GM19452 (cell line): ENCODE data around the gene TTLL11.

Source experiments
- ATAC-seq: cut with Tn5 transposase; IDR thresholded peaks from one replicate; pipeline ENCODE4 v1.9.1; 2021; ENCODE audit not compliant: unreplicated experiment

Gene TTLL11

DNA sequence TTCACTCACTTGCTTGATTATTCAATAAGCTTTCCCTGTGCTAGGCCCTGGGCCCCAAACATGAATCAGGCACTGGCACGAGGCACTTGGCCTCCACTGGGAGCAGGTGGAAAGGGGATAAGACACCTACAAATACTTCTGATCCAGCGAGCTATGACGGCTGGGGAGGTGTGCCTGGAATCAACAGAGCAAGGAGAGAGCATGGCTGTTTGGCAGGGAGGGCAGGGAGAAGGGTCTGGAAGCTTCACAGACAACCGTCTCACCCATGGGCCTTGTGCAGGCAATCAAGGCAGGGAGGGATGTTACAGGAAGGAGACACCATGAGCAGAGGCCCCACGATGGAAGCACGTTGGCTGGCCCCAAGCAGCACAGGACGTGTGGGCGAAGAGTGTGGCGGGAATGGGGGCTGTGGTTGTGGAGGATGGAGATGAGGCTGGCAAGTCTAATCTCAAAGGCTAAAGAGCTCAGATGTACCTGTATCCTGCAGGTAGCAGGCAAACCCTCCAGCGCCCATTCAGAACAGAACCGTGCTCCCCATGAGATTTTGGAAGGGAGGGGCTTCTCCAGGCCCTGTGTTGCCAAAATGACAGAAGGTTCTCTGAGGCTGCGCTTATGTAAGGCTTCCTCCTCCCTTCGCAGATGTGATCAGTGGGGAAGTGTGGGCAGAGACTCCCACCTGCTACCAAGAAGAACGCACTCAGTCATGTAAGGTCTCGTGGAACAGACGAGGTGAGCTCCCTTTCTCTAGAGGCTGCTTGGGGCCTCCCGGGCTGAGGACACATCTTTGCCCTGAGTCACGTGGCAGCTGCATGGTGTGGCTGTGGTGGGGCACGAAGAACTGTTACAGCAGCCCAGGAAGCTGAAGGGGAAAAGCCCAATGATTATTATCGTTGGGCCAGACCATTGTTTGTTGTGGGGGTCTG lies 252.0 kb downstream of the TTLL11 start:
- no peak for ATAC-seq

DNA sequence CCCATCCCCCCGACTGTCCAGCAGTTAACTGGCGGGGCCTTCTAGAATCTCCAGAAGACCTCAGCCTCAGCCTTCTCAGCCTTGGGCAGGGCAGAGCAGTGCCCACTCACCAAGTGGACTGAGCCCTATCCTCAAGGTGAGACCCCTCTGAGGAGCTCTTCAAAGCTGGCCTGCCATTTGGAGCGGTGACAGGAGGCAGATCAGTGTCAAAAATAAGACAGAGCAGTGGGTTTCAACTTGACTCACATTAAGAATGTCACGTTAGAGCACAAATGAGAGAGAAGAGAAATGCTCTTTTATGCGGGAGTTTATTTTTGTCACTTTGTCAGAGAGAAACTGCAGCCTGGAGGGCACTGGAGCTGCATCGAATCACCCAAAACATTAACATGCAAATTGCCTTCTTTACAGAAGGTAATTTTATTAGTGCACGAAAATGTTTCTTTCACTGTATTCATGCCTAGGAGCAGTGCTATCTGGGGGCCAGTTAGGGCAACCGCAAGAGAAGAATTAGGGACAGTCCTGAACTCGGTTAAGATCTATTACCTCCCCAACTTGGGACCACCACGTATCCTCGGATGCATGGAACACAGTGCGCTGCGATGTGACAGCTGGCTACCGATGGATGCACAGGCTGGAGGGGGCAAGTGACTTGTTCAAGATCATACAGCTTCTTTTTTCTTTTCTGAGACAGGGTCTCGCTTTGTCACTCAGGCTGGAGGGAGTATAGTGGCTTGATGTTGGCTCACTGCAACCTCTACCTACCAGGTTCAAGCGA lies 253.2 kb downstream of the TTLL11 start:
- peak; percentile 73 for ATAC-seq

DNA sequence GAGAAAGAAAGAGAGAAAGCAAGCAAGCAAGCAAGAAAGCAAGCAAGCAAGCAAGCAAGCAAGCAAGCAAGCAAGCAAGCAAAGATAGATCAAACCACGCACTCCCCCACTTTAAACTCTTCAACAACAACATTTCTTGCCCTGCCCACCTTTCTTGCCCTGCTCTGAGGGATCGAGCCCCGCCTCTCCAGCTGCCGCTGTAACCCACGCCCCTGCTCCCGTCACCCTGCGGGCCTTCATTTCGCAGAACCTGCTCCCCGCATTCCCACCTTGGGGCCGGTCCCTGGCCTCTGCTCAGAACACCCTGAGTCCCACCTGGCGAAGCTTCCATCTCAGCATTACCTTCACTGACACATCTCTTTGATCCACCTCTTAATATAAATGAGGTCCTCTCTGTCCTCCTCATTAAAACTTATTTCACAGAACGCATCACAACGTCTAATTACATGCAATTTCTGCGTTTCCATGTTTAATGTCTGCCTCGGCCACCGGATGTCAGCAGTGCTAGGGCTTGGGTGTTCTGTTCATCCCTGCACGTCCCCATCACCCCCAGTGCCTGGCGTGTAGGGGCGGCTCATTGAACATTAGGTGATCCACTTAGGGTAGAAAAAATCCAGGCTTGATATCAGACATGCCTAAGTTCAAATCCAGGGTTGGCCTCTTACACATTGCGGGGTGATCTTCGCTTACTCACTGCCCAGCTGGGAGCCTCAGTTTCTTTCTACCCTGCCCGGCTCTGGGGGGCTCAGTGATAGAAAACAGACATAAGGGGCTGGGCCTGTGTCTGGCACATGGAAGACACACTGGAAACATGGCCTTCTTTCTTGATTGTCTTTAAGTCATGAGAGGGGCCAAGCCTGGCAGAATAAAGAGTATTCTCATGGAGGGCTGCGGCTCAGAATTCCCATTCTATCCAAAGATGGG lies 254.1 kb downstream of the TTLL11 start:
- ATAC-seq, result no peak

DNA sequence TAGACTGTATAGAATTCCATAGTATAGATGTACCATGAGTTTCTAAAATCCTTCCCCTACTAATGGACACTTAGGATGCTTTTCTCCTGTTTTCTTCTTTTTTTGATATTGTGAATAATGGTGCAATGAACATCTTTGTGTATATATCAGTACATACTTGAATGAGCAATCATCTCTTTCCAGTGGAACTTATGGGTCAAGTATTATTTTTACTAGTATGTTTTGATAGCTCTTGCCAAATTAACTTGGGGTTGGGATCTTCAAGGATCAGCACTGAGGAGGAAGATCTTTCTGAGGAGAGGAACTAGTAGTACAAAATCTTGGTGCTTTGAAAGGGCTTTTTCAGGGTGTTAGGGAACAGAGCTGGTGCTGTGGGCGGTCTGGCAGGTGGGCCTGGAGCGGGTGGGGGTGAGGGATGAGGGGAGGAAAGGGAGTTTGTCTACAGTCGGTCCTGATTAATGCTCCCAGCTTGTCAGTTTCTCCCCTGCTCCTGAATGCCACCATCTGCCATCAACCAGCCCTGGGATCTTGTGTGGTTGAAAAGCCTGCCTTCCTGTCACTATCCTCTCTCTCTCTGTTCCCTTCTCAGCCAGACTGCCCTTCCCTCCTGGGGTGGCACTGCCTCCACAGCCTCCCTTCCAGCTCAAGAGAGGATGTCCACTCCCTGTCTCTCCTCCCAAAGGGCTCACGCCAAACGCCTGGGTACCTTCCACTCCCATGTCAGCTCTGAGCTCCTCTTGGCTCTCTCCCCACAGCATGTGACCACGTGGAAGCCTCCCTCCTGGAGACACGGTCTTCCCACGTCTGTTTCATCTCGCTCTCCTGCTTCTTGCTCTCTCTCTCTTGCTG lies 255.8 kb downstream of the TTLL11 start:
- ATAC-seq, result no peak

DNA sequence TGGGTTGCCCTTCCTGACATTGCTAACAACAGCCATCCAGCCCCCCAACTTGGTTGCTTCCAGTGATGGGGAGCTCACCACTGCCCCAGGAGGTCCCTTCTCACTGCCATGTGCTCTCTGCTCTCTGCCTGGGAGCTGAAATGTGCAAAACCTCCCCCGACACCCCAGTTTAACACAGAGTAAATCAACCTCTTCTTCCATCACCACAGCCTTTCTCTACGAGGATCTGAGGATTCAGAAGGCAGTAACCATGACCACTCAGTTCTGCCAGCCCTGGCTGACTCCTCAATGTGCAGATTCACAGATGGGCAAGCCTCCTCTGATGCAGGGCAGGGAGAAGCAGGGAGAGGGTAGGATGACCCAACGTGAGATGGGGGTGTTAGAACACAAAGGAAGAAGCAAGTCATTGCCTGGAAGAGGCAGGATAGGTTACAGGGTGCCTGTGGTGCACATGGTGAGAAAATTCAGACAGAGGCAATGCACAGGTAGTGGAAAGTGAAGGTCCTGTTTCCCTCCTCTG lies 256.7 kb downstream of the TTLL11 start:
- ATAC-seq, result no peak

DNA sequence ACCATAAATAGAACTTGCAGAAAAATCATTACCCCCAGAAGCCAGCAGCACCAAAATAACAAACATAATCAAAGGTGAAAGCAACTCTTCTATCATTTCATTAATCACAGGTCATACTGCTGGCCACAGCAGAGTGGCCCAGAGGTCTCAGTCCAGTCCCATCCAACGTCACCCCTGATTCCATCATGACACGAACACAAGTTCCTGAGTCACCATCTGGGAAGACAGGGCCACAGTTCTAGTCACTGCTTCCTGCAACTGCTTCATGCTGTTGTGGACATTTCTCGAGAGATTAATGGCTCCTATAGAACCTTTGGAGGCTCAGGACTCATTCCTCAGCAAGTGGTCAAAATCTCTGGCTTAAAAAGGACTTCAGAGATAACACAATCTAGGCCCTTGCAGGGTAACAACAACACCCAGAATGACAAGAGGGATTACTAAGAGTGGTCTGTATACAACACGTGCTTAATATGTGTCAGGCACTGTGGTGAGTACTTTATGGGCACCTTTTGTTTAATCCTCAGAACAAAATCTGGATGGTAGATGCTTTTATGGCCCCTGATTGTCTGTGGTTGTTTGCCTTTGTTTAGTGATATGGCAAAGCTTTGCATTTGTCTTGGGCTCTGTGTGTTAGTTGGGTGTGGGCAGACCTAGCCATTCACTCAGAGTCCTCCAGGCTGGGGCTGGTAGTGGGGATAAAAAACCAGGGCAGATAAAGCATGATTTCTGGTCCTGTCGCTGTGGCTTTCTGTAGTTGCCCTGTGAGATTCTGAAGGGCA lies 257.3 kb downstream of the TTLL11 start:
- no peak for ATAC-seq

DNA sequence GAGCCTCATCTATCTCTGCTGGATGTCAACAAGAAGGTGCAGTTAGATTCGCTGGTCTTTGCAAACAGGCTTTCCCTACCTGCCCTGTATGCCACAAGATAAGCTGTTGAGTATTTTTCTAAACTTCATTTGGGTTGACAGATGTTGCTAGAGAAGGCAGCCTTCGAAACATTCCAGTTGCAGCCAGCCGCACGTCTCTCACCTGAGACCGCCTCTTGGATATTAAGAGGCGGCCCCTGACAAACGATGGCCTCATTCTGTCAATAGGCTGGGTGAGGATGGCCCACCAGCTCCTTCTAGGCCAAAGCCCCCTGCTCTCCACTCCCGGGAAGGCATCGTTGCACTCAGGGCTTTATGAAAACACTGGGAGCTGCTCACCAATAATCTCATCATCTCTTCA lies 260.0 kb downstream of the TTLL11 start:
- ATAC-seq, result no peak

DNA sequence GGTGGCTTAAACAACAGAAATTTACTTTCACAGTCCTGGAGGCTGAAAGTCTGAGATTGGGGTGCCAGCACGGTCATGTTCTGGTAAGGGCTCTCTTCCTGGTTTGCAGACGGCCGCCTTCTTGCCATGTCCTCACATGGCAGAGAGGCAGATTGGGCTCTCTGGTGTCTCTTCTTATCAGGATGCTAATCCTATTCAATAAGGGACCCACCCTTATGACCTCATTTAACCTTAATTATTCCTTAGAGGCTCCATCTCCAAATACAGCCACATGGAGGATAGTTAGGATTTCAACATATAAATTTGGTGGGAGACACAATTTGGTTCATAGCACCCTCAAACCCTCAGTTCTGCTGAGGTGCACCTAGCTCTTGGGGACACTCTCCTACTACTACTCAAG lies 261.2 kb downstream of the TTLL11 start:
- no peak for ATAC-seq

DNA sequence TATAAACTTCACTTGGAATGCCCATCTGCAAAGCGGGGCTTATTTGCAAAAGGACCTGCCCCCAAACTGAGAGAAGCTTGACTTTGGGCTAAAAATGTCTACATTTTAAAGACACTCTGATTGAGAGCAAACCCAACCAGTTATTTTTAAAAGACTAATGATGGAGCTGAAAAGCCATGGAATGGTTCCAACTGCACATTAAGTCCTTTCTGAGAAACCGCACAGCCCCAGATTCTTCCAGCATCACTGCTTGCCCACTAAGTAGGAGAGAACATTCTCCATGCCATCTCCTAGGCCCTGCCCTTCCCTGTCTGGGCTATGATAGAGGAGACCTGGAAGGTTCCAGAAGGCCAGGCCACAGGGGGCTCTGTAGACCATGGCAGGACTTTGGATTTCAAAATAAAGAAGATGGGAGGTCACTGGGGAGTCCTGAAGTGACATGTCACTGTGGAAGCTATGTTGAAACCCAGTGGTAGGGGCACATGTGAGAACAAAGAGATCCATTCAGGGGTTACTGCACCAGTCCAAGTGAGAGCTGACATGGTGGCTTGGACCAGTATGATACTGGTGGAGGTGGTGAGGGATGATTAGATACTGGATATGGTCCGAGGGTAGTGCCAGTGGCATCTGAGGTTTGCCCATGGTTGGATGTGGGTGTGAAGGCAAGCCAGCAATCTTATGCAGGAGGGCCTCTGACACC lies 262.5 kb downstream of the TTLL11 start:
- no peak for ATAC-seq

GRCh38 chr9:121827251-121827967 lies 265.7 kb downstream of the TTLL11 start:
- ATAC-seq, result no peak

- no peak for ATAC-seq
Observed at GRCh38 chr9:121826711-121827110, 266.4 kb downstream of the TTLL11 start.

DNA sequence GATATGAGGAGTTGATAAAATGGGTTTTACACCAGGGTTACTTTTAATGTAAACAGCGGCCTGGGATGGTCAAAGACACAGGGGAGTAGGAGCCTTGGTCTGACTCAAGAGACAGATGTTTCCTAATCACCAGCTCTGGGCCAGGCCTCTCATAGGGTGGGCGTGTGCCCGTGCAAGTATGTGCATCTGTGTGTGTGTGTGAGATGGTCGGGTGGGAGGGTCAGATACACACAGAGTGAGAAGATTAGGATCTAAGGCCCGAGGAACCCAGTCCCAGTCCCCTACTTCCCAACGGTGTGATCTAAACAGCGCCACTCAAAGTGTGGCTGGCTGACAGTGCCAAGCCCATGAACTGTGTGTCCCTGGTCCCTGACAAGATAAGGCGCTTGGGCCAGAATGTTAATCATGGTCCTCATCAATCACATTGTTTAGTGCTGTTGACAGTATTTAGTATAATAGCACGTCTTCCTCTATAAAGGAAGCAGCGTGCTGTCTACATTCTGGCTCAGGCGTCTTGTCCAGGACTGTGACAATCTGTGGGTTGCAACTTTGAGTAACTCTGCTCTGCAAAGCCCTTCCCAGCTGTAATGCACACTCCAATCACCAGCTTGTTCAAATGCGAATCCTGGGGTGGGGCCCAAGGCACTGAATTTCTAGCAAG lies 267.9 kb downstream of the TTLL11 start:
- ATAC-seq, result no peak

GRCh38 chr9:121824651-121825030 lies 268.5 kb downstream of the TTLL11 start:
- no peak for ATAC-seq

DNA sequence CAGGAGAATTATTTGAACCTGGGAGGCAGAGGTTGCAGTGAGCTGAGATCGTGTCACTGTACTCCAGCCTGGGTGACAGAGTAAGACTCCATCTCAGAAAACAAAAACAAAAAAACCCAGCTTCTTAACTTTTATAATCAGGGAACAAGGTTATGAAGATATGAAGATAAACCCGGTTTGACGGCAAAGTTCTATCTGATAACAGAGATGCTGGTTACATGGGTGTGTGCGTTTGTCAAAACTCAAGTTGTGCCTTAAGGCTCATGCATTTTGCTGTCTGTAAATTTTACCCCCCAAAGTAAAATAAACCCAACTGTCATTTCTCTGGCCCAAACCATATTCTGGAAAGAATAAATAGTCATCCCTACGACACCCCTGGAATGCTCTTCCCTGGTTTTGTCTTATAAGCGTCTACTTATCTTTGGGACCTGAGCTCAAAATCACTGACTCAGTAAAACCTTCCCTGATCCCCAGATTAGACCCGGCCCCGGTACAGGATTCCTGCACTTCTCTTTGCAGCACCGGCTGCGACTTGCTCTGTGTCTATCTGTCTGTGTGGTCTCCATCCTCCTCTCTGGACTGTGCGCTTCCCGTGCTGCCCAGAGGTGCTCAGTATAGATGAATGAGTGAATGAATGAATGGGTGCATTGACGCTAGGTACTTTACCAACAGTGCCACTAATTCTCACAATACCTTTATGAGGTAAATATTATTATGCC lies 269.5 kb downstream of the TTLL11 start:
- ATAC-seq, result no peak

DNA sequence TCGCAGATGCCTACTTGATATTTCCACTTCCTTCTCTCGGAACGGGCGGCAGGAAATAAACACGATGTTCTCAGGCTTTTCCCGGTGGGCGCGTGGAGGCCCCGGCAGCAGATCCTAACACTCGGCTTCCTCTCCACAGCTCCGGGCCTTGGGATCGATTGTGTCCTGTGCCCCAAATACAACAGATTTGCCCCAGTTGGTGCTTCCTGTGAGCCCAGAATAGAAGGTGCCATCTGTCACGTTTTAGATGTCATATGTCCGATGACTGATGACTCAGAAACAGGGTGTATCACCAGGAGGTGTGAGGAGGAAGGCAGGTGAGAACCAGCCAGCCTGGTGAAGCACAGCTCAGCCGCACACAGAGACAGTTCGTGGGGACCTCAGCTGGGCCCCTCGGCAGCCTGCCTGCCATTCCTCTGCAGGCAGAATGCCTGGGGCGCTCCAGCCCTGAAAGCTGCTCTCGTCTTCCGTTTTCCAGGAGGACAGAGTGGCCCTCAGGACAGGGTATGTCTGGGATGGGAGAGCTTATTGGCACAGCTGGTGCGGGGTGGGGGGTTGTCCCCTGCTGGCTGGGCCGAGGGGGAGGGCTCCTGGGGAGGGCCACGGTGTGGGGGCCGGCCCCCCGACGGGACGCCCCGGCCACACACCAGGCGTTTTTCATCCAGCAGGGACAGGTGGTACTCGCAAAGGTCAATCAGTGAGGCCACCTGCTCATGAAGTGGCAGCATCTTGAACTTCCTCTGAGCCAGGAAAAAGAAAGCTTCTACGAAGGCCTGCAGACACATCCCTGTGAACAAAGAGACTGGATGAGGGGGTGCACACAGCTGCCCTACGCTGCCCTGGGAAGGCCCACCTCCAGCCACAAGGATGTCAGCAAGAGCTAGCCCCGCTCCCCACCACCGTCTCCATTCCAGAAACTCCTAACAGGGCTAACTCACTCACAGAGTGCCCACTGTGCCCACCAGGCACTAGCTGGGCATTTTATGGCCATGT lies 270.7 kb downstream of the TTLL11 start:
- no peak for ATAC-seq

DNA sequence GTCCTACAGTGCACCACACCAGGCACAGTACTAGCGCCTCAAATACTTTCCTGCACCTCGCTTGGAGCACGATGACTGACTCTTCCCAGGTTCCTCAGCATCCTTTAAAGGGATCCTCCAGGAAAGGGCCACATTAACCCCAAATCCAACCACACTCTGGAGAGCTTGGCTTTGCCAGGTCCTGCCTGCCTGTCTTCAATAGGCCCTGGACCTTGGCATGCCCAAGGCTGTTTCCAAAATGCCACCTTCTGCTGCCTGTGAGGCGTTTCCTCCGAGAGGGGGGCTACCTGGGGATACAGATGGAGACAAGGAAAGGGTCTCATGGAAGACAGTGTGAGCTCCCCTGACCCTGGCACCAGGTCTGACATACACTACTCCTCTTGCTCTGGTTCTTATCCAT lies 271.8 kb downstream of the TTLL11 start:
- ATAC-seq, result no peak
